GM18508 (cell line): ENCODE data around the gene MAP1A.
A peak's percentile ranks its signal among the peaks of the same experiment; 100 is the strongest.

Source experiments
- ATAC-seq: cut with Tn5 transposase; IDR thresholded peaks from one replicate; pipeline ENCODE4 v1.9.1; 2021; ENCODE audit warnings: moderate number of reproducible peaks; ENCODE audit not compliant: insufficient read depth, unreplicated experiment

MAP1A gene

DNA sequence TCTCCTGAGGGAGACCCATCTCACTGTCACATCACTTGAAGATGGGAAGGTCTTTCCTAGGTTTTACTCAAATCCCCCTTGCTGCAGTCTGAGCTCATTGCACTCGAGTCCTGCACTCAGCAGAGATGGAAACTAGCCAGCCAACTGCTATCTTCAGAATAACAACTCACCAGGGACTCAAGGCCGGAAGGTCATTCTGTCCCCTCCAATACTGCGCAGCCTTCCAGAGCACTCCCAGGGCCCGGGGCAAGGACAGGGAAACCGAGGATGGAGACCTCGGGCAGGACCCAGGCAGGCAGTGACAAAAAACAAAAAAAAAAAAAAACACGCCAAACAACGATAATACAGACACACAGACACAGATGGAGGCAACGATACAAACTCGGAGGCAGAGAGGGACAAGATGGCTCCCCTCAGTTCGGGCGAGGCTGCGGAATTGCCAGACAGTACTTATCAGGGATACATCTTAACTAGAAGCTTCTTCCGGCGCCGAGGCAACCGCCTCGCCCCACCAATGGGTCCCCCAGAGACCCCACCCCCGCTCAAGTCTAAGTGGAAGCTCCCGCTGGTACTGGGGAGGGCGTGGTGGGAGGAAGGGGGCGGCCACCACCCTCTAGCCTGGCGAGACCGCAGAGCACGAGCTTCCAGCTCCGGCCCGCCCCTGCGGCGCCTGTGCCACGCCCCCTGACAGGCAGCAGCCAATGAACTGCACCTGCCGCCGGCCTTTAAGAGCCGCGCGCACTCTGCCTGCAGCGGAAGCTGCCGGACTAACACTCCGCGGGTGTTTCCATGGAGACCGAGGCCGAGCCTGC is 7.0 kb upstream of the MAP1A start:
- peak; percentile 82 for ATAC-seq

DNA sequence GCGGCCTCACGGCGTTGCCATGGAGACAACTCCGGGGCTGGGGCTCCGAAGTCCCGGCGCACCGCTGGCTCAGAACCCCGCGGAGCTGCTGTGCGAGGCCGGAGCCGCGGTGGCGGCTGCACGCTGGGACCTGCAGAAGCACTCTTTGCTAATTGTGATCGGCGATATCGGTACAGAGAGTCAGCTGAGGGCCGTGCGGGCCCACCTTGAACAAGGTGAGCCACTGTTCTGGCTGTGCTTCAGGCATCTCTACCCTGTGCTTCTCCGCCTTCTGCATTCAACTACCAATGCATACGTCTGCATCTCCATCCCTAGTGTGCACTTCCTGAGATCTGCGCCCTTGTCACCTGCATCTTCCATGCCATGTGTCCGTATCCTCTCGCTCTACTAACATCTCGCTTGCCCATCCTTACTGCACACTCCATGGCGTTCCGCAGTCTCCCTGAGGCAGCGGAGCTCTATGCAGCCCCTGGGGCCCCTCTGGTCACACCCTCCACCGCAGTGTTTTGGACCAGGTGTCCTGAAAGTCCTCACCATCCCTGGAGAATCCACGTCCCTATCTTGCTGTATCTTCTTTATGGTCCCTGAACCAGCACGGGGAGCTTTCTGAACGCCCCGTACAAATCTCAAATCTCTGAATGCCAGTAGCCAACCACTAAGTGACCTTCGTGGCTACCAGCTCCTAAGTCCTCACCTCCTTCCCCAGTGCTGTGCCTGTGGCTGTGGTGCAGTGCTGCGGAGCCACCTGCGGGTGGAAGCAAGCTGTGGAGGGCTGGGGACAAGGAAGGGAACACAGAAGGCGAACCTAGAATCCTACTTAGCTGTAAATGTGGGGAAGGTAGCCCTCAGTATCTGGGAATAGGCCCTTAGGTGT is 6.2 kb upstream of the MAP1A start:
- ATAC-seq, result no peak

DNA sequence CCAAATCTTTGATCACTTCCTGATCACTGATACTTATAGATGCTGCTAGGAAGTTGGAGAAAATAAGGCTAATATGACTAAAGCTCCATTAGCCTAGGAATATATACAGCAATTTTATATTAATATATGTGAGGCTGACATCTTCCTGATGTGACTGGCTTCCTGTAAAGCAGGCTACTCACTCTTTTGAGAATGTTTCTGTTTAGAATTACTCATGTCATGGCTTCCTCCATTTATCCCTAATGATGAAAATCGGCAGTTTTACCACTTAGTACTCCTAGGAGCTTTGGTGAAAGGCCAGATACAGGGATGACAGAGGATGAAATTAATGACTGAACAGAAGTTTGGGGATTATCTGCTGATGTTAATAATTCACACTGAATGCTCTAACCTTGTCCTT is 3.9 kb upstream of the MAP1A start:
- ATAC-seq, result no peak

DNA sequence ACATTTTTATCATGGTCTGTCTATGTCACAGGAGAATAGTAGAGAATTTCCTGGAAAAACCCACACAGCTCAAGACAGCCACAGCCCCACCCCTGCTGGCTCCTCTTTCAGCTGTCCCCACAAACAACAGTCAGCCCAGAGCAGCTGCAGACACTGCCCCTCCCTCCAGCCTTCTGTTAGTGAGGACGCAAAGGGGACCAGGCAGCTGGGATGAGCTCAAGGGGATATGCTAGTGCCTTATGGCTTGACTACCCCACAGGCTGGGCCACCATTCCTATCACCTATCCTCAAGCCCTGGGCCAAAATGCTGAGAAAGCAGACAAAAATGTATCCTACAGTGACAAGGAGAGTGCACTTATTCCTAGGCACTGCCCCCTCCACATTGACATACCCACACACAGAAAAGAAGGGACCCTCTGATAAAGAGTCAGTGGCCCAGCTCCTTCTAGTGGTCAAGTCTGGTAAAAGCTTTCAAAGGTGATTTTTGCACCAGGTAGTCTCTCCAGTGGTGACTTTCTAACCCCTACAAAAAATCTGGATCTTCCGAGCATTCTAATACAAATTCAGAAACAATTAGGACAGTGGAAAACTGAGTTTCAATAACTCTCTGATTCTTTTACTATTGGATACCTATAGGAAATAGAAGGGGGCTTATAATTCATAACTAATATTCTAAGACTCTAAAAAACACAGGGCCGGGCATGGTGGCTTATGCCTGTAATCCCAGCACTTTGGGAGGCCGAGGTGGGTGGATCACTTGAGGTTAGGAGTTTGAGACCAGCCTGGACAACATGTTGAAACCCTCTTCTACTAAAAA is 3.0 kb upstream of the MAP1A start:
- ATAC-seq, result no peak

DNA sequence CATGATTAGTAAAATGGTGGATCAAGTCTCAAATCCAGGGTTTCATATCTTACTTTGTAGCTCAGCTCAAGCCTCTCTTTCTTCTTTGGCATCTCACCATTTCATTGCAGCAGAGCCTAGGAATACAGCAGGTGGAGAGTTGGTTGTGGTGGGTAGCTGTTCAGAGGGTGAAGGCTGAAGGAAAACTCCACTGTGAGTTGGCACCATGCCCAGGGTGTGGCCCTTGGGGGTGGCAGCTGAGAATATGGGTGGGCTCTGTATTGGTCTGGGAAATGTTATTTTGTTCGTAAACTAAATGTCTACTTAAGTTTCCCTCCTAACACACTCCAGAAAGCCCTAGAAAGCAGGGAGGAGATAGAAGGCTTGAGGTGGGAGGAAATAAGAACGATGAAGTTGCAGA is 1.7 kb upstream of the MAP1A start:
- no peak for ATAC-seq

DNA sequence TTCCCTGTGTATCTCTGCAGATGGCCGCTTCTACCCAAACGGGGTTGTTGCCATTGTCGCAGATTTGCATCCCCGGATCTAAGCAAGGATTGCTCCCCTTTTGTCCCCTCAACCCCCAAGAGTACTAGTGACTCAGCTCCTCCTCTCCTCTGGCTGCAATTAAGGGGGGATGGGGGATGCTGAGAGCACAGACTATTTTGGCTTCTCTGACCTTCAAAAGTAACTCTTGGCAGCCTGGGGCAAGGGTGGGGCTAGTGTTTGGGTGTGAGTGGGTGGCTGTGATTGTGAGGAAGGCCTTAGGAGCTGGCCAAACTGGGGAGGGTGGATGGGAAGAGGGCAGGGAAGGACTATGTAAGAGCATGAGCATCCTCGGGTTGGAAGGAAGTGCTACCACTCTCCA is 1.2 kb upstream of the MAP1A start:
- ATAC-seq, result no peak

DNA sequence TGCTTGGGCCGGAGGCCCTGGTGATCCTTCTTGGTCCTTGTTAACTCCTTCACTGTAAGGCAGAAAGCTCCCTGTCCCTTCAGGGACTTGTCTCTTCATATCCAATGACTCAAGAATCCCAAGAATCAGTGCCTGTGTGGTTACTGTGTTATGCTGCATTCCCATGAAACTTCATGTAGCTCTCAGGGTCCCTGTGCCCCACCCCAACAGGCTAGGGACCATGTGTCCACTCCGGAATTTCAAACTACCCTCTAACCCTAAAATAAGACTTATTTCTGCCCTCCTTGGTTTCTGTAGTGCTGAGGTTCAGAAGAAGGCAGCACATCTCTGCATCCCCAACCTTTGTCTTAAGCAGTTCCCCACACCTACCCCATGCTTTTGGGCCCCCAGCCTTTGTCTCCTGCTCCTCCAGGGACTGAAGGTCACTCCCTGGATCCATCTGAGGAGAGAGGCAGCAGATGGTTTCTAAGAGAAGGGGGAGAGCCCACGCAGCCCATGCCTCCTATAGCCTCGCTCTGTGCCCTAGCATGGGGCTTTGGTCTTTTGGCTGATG is 531 bp upstream of the MAP1A start:
- ATAC-seq, result no peak

DNA sequence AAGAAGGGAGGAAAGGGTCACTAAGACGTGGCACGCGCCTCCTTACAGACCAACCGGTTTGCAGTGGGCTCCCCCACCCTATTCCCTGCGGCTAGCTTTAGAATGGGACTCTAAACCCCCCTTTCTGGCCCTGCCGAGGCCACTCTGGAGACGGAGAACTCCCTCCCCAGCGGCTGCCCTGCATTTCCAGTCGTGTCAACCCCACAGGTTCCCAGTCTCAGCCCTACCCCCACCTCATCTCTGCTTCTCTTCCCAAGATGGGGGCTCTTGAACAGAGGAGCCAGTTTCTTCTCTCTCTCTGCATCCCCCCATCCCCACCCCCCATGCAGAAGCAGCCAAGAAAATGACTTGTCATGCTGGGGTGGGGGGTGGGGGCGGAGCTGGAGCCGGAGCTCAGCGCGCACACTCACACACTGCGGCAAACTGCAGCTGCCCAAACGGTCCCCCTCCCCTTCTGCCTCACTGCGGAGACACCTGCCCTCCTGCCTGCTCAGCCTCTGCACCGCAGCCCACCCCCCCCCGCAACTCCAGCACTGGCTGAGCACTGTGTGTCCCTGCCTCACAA is 871 bp downstream of the MAP1A start:
- no peak for ATAC-seq

DNA sequence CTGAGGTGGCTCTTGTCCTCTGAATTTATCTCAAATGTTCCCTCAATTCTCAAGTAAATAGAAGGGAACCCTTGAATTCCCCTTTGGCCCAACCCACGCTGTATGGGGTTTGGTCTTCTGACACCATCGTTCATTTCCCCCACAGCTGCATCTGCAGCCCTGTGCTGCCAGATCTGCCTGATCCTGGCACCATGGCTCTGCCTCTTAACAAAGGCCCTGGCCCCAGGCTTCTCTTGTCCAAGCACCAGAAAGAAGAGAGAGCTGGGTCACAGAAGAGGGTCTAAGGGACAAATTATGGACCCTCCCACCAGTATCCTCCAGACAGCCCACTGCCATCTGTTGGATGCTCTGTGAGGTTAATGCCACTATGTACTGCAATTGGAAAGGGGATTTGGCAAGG is 1.8 kb downstream of the MAP1A start:
- no peak for ATAC-seq

DNA sequence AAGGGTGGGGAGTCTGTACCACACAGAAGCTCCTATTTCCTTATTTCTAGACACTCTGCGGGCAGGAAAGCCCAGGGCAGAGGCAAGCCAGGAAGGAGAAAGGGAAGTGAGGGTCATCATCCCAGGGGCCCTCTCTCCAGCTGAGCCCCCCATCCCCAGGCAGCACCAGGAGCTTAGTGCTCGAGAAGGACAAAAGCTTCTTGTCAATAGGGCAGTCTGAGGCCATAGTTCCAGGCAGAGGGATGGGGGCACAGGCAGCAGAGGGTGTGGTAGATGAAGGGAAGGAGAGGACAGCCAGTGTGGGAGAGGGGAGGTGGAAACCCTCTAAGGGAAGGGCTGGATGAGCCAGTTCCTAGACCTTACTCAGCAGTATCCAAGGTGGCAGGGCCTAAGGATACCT is 2.7 kb downstream of the MAP1A start:
- no peak for ATAC-seq

DNA sequence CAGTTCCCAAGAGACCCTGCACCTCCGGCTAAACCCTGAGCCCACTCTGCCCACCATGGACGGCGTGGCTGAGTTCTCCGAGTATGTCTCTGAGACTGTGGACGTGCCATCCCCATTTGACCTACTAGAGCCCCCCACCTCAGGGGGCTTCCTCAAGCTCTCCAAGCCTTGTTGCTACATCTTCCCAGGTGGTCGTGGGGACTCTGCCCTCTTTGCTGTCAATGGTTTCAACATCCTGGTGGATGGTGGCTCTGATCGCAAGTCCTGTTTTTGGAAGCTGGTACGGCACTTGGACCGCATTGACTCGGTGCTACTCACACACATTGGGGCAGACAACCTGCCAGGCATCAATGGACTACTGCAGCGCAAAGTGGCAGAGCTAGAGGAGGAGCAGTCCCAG is 4.0 kb downstream of the MAP1A start:
- no peak for ATAC-seq

DNA sequence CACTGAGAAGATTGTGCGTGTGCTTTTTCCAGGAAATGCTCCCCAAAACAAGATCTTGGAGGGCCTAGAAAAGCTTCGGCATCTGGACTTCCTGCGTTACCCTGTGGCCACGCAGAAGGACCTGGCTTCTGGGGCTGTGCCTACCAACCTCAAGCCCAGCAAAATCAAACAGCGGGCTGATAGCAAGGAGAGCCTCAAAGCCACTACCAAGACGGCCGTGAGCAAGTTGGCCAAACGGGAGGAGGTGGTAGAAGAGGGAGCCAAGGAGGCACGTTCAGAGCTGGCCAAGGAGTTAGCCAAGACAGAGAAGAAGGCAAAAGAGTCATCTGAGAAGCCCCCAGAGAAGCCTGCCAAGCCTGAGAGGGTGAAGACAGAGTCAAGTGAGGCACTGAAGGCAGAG is 4.8 kb downstream of the MAP1A start:
- no peak for ATAC-seq

DNA sequence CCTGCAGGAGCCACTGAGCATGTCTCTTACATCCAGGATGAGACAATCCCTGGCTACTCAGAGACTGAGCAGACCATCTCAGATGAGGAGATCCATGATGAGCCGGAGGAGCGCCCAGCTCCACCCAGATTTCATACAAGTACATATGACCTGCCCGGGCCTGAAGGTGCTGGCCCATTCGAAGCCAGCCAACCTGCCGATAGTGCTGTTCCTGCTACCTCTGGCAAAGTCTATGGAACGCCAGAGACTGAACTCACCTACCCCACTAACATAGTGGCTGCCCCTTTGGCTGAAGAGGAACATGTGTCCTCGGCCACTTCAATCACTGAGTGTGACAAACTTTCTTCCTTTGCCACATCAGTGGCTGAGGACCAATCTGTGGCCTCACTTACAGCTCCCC is 6.2 kb downstream of the MAP1A start:
- no peak for ATAC-seq

DNA sequence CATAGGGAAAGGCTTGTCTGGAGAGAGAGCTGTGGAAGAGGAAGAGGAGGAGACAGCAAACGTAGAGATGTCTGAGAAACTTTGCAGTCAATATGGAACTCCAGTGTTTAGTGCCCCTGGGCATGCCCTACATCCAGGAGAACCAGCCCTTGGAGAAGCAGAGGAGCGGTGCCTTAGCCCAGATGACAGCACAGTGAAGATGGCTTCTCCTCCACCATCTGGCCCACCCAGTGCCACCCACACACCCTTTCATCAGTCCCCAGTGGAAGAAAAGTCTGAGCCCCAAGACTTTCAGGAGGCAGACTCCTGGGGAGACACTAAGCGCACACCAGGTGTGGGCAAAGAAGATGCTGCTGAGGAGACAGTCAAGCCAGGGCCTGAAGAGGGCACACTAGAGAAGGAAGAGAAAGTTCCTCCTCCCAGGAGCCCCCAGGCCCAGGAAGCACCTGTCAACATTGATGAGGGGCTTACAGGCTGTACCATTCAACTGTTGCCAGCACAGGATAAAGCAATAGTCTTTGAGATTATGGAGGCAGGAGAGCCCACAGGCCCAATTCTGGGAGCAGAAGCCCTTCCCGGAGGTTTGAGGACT is 6.9 kb downstream of the MAP1A start:
- no peak for ATAC-seq

DNA sequence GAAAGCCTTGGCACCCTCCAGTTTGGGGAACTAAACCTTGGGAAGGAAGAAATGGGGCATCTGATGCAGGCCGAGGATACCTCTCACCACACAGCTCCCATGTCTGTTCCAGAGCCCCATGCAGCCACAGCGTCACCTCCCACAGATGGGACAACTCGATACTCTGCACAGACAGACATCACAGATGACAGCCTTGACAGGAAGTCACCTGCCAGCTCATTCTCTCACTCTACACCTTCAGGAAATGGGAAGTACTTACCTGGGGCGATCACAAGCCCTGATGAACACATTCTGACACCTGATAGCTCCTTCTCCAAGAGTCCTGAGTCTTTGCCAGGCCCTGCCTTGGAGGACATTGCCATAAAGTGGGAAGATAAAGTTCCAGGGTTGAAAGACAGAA is 7.7 kb downstream of the MAP1A start:
- ATAC-seq, result no peak

DNA sequence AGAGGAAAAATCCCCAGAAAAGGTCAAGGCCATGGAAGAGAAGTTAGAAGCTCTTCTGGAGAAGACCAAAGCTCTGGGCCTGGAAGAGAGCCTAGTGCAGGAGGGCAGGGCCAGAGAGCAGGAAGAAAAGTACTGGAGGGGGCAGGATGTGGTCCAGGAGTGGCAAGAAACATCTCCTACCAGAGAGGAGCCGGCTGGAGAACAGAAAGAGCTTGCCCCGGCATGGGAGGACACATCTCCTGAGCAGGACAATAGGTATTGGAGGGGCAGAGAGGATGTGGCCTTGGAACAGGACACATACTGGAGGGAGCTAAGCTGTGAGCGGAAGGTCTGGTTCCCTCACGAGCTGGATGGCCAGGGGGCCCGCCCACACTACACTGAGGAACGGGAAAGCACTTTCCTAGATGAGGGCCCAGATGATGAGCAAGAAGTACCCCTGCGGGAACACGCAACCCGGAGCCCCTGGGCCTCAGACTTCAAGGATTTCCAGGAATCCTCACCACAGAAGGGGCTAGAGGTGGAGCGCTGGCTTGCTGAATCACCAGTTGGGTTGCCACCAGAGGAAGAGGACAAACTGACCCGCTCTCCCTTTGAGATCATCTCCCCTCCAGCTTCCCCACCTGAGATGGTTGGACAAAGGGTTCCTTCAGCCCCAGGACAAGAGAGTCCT is 9.0 kb downstream of the MAP1A start:
- ATAC-seq, result no peak

DNA sequence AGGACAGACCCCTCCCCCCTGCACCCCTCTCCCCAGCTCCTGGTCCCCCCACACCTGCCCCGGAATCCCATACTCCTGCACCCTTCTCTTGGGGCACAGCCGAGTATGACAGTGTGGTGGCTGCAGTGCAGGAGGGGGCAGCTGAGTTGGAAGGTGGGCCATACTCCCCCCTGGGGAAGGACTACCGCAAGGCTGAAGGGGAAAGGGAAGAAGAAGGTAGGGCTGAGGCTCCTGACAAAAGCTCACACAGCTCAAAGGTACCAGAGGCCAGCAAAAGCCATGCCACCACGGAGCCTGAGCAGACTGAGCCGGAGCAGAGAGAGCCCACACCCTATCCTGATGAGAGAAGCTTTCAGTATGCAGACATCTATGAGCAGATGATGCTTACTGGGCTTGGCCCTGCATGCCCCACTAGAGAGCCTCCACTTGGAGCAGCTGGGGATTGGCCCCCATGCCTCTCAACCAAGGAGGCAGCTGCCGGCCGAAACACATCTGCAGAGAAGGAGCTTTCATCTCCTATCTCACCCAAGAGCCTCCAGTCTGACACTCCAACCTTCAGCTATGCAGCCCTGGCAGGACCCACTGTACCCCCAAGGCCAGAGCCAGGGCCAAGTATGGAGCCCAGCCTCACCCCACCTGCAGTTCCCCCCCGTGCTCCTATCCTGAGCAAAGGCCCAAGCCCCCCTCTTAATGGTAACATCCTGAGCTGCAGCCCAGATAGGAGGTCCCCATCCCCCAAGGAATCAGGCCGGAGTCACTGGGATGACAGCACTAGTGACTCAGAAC is 9.8 kb downstream of the MAP1A start:
- no peak for ATAC-seq

DNA sequence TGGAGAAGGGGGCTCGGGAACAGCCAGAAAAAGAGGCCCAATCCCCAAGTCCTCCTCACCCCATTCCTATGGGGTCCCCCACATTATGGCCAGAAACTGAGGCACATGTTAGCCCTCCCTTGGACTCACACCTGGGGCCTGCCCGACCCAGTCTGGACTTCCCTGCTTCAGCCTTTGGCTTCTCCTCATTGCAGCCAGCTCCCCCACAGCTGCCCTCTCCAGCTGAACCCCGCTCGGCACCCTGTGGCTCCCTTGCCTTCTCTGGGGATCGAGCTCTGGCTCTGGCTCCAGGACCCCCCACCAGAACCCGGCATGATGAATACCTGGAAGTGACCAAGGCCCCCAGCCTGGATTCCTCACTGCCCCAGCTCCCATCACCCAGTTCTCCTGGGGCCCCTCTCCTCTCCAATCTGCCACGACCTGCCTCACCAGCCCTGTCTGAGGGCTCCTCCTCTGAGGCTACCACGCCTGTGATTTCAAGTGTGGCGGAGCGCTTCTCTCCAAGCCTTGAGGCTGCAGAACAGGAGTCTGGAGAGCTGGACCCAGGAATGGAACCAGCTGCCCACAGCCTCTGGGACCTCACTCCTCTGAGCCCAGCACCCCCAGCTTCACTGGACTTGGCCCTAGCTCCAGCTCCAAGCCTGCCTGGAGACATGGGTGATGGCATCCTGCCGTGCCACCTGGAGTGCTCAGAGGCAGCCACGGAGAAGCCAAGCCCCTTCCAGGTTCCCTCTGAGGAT is 10.6 kb downstream of the MAP1A start:
- no peak for ATAC-seq
